GM19043 (cell line): ENCODE measurements around the gene DIAPH1.
A peak's percentile ranks its signal among the peaks of the same experiment; 100 is the strongest.

Source experiments
- ATAC-seq: cut with Tn5 transposase; IDR thresholded peaks from one replicate; pipeline ENCODE4 v1.9.1; 2021; ENCODE audit warnings: low read depth; ENCODE audit not compliant: unreplicated experiment

DIAPH1 gene

DNA sequence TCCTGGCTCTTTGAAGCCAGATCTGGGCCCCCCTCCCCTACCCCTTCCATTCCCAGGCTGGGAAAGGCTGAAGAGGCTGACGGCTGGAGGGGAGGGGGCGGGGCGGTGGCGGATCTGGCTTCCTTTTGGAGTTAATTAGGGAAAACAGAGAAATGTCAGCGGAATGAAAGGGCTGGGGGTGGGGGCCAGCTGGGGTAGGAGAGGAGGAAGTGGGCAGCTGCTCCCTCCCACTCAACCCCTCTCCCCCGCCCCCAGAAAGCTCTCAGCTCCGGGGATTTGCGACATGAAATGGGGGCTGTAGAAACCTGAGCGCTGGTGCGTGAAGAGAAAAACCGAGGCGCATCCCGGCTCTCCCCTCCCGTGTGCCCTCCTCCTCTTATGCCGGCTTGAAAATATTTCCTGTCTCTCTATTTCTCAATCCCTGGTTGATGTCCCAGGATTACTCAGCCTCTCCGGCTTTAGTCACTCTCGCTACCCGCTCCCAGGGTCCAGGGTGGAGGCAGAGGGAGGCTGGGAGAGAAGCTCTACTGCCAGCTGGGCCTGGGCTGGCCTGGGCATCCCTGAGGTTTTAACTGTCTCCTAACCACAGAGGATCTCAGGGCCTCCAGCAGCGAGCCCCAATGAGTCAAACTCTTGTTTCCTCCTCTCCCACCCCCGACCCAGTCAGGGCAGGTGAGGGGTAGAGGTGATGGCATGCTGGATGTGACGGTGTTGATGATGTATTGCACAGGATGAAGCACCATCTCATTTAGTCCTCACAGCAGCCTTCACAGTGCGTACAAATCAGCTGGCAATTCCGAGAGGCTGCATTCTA is 109.8 kb downstream of the DIAPH1 start:
- no peak for ATAC-seq

DNA sequence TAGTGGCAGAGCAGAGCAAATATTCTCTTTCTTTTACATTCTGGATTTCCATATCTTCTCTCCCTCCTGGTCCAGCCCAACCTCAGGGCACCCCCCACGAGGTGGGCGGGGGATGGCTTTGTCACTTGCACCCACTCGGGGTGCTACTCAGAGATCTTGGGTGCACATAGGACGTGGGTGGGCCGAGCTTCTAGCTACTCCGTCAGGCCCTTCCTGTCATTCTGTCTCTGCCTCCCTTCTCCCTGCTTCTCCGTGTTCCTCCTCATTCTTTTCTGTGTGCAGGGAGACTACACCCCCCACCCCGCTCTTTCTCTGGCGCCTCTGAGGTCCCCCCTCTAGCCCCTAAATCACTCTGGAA is 110.4 kb downstream of the DIAPH1 start:
- no peak for ATAC-seq

- ATAC-seq, result peak; percentile 27
Measured at GRCh38 chr5:141507387-141508091, 111.3 kb downstream of the DIAPH1 start.

DNA sequence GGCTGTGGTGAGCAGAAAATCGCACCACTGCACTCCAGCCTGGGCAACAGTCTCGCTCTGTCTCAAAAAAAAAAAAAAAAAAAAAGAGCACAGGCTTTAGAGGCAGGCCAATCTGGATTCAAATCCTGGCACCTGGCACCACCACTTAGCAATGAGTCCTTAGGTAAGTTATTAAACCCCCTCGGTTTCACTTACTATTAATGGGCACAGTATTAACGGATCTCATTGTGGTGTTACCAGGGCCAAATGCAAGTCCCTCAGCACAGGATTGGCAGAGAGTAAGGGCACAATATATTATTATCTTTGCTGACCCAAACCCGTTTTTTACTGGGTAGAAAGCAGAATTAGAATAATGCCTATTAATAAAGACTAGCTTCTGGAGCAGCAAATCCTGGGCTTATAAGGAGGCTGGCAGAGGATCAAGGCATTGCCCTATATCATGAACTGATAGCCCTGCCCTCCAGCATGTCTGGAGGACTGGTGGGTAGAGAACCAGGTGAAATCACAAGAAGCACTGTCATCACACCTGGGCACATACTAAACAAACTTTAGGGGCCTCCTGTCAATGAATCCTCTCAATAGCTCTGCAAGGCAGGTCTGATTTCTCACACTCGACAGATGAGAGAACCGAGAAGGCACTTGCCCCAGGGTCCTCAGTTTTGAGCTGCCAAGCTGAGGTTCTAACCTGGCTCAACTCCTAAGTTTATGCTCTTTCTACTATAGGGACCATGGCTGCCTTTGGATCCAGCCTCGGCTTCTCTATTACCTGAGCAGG is 112.2 kb downstream of the DIAPH1 start:
- ATAC-seq, result no peak

GRCh38 chr5:141504216-141504615 is 114.6 kb downstream of the DIAPH1 start:
- no peak for ATAC-seq

DNA sequence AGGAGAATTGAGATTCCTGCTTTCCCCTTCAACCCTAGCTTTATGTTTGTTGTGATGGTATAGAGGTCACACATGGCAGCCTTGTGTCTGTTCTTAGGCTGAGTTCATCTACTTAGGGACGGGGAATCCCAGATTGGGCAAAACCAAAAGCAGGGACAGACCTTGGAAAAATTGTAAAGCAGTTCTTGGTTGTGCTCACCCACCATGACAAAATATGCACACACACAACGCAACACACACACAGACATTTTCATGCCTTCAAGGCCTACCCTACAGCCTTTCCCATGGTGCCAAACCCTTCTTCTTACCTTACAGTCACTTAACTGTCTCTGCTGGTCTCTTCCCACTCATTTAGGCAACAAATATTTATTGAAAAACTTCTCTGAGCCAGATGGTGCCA is 115.1 kb downstream of the DIAPH1 start:
- ATAC-seq, result no peak

DNA sequence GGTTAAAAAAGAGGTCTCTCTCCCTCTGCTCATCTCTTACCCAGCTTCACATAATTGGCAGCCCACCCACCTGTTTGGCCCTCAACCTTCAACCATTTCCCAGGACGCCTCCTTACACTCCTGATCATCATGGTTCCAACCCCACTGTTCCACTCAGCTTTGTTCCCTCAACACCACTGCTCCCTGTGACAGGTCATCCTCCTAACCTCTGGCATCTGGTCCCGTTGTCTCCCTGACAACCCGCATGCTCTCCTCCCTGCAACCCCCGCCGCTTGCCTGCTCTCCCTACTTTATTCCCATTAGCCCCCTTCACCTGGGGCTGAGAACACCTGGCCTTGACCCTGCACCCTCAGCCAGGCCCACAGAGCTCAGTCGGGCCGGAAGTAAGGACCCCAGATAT is 117.0 kb downstream of the DIAPH1 start:
- no peak for ATAC-seq

- ATAC-seq, result no peak
Measured at GRCh38 chr5:141496038-141496437, 122.8 kb downstream of the DIAPH1 start.

GRCh38 chr5:141495453-141495811 is 123.4 kb downstream of the DIAPH1 start:
- ATAC-seq, result no peak

DNA sequence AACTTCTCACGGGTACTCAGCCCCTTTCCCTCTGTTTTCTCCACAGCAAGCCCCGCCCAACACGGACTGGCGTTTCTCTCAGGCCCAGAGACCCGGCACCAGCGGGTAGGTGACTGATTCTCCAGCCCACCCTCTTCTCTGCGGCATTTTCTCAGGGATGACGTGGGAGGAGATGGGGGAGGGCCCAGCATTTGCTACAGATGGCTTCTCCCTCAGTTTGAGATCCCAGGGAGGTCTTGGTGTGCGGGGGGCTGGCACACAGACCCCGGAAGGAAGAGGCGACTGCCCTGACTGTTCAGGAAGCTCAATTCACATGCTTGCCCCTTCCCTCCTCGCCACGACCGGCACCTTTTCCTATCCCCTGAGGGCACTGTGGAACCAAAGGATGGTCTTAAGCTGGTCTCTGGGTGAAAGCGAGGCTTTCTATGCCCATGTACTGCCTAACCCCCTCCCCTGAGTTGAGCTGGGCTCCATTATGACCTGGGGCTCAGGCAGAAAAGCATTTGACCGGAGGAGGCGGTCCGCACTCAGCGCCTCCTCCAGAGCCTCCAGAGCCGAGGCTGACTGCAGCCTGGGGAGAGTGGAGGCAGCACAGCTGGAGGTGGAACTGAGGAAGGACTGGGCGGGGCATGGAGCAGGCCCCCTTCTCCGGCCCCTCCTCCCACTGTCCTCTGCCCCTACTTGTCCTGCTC is 123.9 kb downstream of the DIAPH1 start:
- no peak for ATAC-seq

DNA sequence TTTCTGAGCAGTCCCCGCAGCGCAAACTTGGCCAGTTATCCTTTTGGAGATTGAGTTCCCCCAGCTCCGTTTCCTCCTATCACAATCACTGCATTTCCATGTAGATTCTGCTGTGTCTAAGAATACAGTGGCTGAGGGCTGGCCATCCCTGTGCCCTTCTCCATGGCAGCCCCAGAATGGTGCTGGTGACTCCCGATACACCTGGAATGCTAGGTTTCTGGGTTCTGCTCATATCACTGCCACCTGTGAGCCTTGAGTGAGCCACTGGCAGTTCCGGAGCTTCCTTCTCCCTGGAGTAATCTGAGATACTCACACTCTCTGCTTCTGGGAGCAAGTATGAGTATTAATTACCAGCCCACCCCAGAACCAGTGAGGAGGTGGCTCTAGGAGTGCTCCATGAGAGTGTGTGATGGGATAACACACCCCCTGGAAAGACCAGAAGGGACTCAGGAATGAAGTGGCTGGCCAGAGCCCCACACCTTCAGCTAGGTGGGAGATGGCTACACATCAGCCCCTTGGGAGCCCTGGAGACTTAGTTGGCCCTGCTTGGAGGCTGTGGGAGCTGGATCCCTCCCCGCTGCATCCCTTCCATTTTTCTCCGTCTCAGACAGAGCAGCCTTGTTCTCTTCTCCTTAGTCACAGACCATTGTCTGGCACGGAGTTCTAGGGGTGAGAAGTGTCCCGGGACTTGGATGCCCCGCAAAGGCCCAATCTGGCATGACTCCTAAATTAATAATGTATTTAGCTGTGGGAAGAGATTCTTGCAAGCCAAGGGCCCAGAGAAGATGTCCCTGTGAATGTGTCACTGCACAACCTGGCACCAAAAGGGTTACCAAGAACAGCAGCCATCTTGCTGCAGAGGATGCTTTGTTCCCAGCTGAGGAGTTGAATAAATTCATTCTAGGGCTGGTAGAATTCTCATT is 125.0 kb downstream of the DIAPH1 start:
- ATAC-seq, result no peak

DNA sequence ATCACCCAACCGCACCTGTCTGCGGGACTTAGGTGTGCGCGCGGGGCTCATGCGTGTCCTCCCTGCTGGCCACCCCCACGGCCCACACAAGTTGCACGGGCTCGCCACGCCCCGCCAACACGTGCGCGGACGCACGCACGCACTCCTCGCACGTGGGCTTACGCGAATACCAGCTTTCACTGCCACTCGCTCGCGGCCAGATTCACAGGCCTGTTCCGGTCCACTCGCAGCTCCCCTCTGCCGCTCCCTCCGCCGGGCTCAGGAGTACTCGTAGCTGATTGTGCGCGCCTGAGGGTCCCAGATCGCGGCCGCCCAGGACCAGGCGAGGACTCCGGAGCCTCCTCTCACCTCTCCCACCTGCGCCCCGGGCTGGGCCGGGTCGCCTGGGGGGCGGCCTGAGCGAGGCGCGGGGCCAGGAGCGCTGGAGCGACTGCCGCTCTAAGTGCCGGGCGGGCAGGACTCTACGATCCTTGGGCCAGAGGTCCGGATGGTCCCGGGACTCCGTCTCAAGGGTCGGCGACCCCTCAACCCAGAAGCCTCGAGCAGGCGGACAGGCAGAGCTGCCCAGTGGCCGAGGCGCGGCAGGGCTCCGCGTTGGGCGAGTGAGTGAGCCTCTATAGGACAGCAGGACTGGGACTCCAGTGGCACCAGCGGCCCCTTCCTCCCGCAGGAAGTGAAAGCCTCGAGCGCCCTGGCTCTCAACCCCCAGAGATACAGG is 126.5 kb downstream of the DIAPH1 start:
- ATAC-seq, result peak; percentile 42

DNA sequence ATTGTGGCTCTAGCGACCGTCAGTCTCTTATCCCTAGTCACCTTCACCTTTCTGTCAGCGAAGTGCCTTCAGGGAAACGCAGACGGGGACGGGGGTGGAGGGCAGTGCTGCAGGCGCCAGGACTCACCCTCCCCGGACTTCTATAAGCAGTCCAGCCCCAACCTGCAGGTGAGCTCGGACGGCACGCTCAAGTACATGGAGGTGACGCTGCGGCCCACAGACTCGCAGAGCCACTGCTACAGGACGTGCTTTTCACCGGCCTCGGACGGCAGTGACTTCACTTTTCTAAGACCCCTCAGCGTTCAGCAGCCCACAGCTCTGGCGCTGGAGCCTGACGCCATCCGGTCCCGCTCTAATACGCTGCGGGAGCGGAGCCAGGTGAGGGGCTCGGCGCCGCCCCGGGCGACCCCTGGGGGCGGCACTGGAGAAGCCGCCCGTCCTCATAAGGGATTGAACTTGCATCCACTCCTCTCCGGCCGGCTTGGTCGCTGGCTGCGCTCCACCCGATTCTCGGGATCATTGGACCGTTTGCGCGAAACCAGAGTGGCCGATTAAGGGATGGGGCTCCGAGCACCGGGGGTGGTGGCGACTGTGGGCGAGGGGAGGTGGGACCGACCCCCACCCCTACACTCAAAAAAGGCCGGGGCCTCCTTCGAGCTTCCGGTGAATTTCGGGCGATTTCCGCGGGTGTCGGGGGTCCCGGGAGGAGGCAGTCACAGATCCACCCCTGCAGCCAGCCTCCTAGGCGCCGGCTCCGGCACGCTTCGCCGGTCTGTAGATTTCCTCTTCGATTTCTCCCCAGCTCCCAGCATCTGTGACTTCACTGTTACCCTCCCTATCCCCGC is 127.3 kb downstream of the DIAPH1 start:
- no peak for ATAC-seq

DNA sequence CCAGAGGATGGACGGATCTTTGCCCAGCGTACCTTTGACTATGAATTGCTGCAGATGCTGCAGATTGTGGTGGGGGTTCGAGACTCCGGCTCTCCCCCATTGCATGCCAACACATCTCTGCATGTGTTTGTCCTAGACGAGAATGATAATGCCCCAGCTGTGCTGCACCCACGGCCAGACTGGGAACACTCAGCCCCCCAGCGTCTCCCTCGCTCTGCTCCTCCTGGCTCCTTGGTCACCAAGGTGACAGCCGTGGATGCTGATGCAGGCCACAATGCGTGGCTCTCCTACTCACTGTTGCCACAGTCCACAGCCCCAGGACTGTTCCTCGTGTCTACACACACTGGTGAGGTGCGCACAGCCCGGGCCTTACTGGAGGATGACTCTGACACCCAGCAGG is 128.0 kb downstream of the DIAPH1 start:
- ATAC-seq, result no peak

DNA sequence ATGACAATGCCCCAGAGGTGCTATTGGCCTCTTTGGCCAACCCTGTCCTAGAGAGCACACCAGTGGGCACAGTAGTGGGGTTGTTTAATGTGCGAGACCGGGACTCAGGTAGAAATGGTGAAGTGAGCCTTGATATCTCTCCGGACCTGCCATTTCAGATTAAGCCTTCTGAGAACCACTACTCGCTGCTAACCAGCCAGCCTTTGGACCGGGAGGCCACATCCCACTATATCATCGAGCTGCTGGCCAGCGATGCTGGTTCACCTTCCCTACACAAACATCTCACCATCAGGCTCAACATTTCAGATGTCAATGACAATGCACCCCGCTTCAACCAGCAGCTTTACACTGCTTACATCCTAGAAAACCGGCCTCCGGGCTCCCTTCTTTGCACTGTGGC is 128.5 kb downstream of the DIAPH1 start:
- no peak for ATAC-seq

- ATAC-seq, result no peak
Measured at GRCh38 chr5:141489841-141490240, 129.0 kb downstream of the DIAPH1 start.

DNA sequence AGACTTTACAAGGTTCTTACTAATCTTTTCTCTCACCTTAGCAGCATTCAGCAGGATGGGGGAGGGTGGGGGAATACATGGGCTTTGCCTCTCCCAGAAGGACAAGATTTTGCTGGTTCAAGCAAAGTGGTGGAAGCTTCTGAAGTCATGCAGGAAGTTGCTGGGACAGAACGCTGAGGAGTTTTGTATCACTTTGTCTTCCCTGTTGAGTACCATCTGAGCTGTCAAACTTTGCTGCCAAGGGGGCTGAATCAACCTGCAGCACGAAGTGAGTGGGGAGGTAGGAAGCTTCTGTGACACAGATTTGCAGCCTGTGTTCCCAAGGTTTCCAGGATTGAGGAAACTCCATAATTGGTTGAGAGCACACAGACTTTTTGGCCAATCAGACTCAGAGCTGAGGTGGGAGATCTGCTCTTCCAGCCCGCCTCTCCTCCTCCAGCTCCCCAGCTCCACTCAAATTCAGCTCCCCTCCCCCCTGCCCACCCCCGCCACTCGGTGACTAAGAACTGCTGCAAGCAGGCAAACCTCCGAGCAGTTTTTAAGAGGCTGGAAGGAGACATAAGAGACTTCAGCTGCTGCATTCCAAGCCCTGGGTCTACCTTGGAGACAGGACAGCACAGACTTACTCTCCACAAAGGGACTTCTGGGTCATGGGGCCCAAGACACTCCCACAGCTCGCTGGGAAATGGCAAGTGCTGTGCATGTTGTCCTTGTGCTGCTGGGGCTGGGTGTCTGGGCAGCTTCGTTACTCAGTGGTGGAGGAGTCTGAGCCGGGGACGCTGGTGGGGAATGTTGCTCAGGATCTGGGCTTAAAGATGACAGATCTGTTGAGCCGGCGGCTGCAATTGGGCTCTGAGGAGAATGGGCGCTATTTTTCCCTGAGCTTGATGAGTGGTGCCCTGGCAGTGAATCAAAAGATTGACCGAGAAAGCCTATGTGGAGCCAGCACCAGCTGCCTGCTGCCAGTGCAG is 129.9 kb downstream of the DIAPH1 start, which contains the start of gene PCDHGC5:
Gene PCDHGC5, plus strand, starts transcription at position 491 of the 971 bp plus-strand sequence. Its CDS starts 160 bp downstream, at position 651.
- no peak for ATAC-seq
